HG02642 (cell line): ENCODE results near the gene VPS35L.
"Not testable (repeated sequence)": the region's sequence is repeated elsewhere in the genome, so short reads cannot be mapped to it uniquely, and the experiment has no call there.

Experiments
- ATAC-seq: cut with Tn5 transposase; IDR thresholded peaks from one replicate; pipeline ENCODE4 v1.9.1; 2021; ENCODE audit warnings: mild to moderate bottlenecking; ENCODE audit not compliant: unreplicated experiment, poor library complexity

The VPS35L gene

GRCh38 chr16:19636436-19637267, 81.1 kb downstream of the VPS35L start:
- ATAC-seq, result no peak

- no peak for ATAC-seq
These were observed 84.5 kb downstream of the VPS35L start for GRCh38 chr16:19639986-19640421.

- no peak for ATAC-seq
These were observed 87.0 kb downstream of the VPS35L start for GRCh38 chr16:19642501-19642900.

DNA sequence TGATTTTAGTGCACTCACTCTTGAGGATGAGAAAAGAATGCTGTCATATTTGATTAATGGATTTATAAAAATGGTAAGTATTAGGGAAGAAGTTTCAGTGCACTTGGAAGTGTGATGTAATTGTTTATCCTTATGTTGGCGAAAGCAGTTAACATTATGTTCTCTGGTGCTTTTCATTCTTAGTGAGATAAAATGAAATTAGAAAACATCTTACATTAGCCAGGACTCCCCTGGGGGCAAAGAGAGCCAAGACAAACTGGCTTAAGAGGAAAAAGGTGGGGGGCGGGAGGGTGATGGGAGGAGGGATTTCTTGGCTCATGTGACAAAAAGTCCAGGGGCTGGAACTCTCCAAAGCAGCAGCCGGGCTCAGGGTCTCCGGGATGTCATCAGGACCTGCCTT, 89.4 kb downstream of the VPS35L start:
- ATAC-seq, result no peak

- ATAC-seq, result no peak
These were observed 90.1 kb downstream of the VPS35L start for GRCh38 chr16:19645557-19645981.

DNA sequence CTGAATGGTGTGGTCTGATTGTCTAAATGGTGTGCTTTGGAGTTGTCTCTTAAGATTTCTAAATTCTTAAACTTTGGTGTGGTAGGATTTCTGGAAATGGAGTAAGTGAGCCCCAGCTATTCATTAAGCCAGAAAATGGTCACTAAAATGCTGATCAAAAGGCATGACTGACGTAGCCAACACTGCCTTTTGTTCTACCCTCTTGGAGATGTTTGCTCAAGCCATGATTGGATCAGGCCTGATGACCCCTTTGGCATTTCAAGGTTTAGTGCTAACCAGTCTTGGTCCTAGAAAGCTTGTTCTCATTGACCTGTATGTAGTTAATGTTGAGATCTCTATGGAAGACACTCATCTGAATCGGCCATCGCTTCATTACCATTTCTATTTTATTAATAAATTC, 94.5 kb downstream of the VPS35L start:
- ATAC-seq, result no peak

DNA sequence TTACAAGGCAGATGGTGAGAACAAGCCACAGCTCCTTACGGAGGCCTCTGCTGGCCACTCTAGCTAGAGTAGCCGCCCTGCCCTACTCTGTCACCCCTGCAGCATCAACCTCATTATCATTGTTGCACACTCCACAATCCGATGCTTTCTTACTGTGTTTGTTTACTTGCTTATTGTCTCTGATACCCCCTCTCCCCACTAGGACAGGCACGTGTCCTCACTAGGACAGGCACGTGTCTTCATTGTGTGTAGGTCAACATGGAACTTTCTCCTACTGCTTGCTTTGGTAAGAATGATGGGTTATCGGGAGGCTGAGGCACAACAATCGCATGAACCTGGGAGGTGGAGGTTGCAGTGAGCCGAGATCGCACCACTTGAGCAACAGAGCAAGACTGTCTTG, 98.6 kb downstream of the VPS35L start:
- no peak for ATAC-seq

DNA sequence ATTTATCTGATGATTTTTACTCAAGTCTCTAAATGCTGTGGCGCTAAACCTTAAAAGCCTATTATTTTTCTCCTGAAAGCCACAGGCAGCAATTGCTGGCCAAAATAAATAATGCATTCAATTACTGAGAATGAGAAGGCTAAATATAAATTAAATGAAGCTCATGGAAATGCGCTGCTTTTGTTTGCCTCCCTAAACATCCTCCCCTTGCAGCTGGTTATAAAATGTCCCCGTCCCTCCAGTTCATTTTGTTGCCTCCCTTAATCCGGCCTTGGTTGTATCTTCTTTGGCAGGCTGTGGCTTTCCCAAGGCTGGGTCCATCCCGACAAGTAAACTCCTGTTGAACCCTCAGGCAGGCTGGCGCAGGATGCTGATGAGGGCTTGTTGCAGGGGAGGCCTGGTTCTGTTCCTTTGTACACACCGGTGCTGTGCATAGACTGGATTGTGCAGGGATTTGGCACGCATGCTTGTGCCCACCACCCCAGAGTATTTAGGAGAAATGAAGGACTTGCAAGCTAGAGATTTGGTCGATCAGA, 99.8 kb downstream of the VPS35L start:
- ATAC-seq, result no peak

GRCh38 chr16:19657831-19658230, 102.3 kb downstream of the VPS35L start:
- ATAC-seq, result no peak

- ATAC-seq, result no peak
These were observed 104.1 kb downstream of the VPS35L start for GRCh38 chr16:19659554-19659953.

DNA sequence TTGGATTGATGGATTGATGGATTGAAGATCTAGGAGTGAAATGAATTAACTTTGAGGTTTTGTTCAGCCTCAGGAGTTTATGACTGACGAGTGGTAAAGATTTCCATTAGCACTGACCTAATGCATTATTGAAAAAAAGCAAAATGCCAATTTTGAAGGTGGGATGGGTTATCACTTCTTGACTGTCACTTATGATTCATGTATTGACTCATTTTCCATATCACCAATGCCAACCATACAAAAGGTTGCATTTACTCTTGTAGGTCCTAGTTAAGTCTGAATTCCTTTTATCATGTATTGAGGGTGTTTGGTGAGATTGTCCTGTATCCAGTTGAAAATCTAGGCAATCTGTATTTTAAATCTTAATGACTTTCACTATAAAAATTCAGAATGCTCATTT, 104.9 kb downstream of the VPS35L start:
- no peak for ATAC-seq

GRCh38 chr16:19662351-19662750, 106.8 kb downstream of the VPS35L start:
- no peak for ATAC-seq

DNA sequence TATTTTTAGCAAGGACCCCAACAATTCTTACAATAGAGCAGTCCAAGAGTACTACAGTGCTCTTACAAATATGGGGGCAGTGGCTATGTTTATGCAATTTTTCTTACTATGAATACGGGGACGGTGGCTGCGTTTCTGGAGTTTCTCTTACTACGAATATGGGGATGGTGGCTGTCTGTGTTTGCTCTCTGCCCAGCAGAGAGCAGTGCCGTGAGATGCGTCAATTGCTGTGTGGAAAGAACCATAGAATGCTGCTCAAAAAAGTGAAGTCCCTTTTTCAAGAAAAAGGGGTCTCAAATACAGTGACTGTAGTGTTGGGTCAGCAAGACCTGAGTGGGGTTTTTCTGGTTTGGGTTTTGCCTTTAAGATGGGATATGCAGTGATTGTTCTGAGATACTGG, 108.7 kb downstream of the VPS35L start:
- no peak for ATAC-seq

DNA sequence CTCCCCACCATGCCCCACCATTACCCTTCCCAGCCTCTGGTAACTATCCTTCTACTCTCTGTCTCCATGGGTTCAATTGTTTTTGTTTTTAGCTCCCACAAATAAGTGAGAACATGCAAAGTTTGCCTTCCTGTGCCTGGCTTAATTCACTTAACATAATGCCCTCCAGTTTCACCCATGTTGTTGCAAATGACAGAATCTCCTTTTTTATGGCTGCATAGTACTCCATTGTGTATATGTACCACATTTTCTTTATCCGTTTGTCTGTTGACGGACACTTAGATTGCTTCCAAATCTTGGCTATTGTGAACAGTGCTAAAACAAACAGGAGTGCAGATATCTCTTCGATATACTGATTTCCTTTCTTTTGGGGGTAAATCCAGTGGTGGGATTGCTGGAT, 109.8 kb downstream of the VPS35L start:
- ATAC-seq, result not testable (repeated sequence)

GRCh38 chr16:19666477-19666876, 111.0 kb downstream of the VPS35L start:
- no peak for ATAC-seq

DNA sequence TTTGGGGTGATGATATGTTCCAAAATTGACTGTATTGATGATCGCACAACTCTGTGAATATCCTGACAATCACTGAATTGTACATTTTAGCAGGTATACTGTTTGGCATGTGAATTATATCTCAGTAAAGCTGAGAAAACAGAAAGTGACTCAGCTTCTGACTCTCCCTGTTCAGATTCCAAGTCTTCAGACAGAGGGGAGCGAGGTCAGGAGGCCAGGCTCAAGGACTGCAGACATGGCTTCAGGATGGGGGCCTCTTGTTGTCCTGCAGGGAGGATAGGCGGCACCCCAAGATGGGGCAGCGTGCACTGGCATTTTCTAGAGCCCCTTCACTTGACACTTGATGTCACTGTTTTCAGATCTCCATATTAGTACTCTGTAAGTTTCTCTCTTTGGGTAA, 116.9 kb downstream of the VPS35L start:
- ATAC-seq, result no peak

DNA sequence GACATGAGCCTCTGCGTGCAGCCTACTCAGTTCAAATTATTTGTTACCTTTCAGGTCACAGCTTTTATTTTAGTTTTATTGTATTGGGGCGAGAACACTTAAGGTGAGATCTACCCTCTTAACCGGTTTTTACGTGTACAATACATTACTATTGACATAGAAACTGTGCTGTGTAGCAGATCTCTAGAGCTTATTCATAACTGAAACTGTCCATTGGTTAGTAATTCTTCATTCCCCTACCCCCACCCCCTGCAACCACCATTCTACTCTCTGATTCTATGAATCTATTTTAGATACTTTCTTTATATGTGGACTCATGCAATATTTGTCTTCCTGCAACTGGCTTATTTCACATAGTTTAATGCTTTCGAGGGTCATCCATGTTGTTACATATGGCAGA, 119.0 kb downstream of the VPS35L start:
- no peak for ATAC-seq

DNA sequence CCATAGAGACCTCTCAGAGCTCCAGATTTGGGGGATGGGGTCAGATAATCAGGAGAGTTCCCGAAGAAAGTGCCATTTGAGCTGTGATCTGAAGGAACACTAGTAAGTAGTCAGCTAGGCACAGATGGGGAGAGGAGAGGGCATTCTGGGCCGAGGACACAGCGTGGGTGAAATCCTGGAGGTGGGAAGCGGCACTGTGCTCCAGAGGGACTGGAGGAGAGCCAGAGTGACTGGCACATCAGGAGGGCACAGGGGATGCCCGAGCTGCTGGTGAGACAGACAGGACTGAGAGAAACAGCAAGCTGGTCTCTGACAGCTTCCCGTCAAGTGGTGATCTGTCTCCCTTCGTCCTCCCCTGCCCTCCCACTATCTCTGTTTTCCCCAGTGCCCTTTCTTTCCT, 121.9 kb downstream of the VPS35L start:
- no peak for ATAC-seq

DNA sequence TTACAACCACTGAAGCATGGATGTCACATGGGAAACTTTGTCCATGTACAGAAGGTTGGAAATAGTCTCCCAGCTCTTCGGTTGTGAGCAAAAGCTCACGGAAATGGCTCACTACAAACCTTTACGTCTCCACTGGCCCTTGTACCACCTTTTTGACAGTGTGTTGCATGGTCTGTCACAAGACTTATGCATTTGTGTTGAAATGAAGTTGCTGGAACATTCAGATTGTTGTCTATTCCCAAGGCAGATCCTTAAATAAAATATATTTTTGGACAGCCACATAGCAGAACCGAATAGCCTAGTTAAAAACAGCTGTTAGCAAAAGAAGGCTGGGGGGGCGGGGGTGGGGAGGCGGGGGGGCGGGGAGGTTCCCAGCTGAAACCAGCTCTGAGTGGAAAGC, 123.3 kb downstream of the VPS35L start:
- no peak for ATAC-seq

DNA sequence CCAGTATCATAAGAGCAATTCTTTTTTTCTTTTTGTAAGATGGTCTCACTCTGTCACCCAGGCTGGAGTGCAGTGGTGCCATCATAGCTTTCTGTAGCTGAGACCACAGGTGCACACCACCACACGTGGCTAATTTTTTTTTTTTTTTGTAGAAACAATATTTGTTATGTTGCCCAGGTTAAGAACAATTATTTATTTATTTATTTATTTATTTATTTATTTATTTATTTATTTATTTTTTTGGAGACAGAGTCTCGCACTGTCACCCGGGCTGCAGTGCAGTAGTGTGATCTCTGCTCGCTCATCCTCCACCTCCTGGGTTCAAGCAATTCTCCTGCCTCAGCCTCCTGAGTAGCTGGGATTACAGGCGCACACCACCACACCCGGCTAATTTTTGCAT, 123.8 kb downstream of the VPS35L start:
- ATAC-seq, result not testable (repeated sequence)

GRCh38 chr16:19680881-19681340, 125.4 kb downstream of the VPS35L start:
- ATAC-seq, result no peak

DNA sequence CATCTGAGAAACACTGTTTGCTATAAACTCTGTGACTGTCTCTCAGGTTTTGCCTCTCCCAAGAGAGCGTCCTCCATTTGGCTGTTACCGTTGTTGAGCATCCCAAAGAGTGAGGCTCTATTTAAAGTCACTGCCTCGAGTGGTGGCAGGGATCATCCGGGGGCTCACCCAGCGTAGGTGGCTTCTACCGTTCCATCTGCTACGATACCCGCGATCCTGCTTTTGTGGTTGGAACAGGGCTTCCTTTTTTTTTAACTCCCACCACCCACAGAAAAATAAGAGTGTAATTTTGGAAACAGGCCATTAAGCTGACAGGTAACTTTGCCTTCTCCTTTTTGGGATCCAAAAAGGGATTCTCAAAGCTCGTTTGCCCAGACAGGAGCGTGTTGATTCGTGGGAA, 126.1 kb downstream of the VPS35L start:
- ATAC-seq, result no peak
